GM19468 (cell line): Measurements from ENCODE around the gene NEB.
"Not testable (repeated sequence)": the region's sequence is repeated elsewhere in the genome, so short reads cannot be mapped to it uniquely, and the experiment has no call there.

Experiments used
- ATAC-seq: cut with Tn5 transposase; IDR thresholded peaks from one replicate; pipeline ENCODE4 v1.9.1; 2021; ENCODE audit warnings: mild to moderate bottlenecking, moderate library complexity, moderate number of reproducible peaks; ENCODE audit not compliant: unreplicated experiment; ENCODE audit errors: extremely low read depth

NEB gene

DNA sequence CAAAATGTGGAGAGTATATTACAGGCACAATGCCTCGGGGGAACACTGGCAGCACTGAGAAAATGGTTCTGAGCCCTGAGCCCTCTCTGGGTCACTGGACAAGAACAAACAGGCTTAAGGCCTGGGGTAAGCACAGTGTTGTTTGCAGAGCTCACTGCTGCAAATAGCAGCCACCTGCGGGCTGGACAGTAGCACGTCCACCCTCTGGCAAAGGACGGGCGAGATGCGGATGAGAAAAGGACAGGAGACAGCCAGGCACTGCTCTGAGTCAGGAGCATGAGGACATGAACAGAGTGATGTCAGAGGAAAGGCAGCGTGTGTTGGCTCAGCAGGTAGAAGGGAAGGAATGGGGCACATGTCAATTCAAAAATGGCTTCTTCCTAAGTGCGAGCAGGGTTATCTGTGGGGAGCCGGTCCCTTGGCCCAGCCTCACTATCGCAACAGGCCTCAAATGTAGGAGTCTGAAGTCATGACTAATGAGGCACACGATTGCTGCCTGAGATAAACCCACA, 25.9 kb upstream of the NEB start:
- no peak for ATAC-seq

DNA sequence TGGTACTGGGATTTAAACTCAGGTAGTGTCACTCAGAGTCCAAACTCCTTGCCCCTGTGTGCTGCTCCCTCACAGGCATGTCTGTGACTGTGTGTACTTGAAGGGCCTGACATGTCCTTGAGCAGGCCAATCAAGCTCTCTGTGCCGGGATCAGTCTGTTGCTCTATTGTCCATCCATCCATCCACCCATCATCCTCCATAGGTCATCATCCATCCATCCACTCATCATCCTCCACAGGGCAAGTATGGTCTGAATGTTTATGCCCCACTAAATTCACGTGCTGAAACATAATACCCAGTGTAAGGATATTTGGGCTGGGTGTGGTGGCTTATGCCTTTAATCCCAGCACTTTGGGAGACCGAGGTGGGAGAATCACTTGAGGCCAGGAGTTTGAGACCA, 24.5 kb upstream of the NEB start:
- ATAC-seq, result no peak

DNA sequence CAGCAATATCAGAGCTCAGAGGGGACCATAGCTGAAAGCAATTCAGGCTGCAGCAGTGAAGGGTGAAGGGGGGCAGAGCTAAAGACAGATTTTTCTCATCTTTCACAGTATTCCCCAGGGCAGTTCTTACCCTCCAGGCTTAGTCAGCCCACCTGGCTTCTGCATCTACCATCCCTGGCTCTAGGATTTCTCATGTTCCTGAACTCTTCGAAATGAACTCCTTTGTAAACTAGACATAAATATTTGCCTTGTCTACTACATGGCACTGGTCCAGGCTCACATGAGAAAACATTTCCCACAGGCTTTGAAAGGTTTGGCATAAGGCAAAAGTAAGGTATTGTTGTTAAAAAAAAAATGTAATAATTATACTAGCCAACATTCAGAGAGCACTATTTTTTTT, 23.6 kb upstream of the NEB start:
- no peak for ATAC-seq

DNA sequence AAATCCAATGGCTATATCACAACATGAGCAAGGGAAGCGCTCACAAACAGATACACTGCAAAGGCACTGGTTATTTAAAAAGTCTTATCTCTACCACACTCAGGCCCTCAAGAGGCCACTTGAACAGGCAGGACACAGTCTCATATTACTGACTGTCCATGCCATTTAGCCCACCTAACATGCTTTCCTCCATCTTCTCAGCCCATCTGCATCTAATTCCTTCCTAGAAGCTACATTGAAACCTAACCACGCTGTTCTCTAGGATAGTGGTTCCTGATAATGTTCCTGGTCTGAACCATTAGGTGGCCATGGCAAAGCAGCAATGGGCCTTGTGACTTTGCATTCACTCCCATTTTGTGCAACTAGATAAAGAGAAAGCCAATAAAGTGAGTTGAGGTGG, 22.5 kb upstream of the NEB start:
- ATAC-seq, result no peak

DNA sequence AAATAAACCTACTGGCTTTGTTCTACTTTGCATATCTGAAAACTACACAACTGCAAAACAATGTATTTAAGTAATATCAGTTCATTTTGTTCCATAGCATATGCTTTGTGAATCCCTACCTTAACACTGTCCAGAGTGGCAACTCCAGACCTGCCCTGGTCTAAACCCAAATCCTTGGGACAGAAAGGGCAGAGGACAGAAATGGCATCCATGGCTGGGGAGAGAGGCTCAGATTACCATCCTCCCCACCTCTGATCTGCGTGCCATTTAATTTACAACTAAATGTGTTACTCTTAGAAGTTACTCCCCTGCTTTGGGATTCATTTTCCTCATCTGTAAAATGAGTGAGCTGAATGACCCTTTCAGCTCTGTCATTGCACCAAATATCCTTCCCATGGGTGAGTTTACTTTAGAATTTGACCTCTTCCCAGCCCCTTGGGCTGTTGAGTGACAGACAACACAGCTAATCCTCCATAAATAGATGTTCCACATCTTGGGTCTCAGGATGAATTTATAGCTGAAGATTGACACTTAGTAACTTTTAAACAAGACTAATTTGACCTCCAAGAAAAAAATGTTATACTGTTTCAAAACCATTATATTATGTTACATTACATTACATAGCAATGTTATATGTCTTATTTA, 20.1 kb upstream of the NEB start:
- no peak for ATAC-seq

DNA sequence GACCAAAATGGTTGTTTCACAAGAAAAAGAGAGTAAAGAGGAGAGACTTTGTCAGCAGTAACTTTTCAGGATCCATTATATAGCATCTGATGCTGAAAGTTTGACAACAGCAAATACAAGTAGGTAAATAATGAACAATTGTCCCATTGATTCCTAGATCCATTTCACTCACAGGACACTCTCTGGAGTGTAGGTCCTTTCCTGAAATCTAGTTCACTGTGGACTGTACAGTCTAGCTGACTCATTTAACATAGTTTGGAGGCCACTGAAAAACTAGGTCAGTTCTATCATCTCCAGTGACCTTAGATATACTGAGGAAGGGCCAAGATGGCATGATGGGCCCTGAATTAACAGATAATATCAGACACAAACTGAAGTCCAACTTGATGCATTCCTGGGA, 19.3 kb upstream of the NEB start:
- no peak for ATAC-seq

DNA sequence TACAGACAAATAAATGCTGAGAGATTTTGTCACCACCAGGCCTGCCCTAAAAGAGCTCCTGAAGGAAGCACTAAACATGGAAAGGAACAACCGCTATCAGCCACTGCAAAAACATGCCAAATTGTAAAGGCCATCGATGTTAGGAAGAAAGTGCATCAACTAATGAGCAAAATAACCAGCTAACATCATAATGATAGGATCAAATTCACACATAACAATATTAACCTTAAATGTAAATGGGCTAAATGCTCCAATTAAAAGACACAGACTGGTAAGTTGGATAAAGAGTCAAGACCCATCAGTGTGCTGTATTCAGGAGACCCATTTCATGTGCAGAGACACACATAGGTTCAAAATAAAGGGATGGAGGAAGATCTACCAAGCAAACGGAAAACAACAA, 11.0 kb upstream of the NEB start:
- ATAC-seq, result not testable (repeated sequence)

DNA sequence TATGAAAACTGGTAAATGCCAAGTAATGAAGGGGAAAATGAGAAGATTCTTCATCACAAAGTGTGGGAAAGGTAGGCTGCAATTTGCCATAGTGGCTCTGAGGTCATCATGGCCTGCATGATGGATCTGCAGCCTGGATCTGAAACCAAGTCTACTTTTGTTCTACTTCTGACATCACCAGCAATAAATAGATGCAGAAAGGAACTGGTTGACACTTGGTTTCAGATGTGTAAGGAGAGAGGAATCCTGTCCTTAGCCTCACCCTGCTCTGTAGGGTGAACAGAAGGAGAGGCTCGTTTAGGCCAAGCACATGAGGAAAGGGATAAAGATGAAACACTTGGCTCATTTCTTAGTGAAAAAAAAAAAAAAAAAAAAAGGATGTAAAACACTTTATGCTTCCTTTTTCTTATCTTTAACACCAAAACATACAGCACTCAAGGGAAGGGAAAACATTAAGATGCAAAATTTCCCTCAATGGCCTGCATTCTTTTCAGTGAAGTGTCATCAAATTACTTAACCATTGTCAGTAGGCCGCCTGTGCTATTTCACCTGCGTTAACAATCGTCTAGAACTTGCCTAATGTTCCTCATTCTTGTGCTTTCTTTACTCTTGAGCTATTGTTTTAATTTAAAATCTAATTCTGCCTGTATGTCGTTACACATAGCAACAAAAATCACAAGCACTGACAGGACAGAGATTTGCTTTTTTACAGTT, 3.9 kb downstream of the NEB start:
- ATAC-seq, result peak; percentile 58

DNA sequence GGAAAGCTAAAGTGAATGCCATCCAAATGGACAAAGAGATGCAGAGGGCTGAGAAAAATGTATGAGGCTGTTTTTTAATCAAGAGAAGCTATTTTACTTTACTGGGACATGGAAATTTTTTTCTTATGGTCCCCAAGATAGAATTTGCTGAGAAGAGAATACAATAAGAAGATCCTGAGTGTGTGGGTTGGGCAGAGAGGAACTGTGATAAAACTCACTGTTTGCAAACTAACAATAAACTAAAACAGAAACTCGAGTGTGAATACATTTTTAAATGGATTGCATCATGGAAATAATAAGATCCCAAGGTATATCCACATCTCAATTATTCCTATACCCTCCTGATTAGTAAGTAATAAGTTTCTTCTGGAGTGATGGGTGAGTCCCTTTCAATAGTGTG, 4.4 kb downstream of the NEB start:
- no peak for ATAC-seq

DNA sequence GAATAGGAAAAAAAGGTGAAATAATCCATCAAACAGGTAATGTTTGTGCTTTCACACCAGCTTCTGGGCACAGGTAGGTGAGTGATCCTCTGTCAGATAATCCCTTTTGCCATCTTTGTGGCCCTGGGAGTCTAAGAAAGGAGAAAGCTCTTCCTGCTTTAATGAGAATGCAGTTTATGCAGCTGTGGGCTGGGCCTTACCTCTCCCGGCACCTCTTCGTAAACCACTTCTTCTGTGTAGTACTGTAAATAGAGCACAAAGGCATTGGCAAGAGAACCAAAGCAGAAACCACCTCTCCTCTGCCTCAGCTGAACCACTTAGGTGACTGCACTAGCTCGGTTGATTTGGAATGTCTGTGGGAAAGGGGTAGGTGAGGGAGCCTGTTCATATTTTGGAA, 4.9 kb downstream of the NEB start:
- no peak for ATAC-seq

DNA sequence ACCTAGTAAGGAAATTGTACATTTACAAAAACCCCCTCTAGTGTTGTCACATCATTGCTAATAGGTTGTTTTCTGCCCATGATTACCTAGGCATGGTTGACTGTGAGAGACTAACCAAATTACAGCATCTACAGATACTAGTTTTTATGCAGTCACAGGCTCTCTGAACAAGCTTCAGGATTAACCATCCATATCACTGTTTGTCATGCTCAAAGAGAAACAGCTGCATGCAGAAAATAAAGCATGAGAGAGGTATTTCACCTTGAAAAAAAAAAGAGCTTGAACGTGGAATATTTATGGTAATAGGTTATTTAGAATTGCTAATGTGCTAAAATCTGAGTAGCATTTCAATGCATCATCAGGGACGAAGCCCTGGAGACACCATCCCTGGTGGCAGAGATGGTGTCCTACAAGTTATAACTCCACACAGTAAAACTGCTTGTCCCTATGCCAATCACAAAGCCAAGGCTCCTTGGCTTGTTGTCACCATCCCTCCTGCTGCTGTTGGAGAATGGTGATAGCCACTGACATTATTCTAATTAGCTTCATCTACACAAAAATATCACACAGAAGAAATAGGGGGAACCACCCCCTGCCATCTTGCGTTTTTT, 5.4 kb downstream of the NEB start:
- no peak for ATAC-seq

DNA sequence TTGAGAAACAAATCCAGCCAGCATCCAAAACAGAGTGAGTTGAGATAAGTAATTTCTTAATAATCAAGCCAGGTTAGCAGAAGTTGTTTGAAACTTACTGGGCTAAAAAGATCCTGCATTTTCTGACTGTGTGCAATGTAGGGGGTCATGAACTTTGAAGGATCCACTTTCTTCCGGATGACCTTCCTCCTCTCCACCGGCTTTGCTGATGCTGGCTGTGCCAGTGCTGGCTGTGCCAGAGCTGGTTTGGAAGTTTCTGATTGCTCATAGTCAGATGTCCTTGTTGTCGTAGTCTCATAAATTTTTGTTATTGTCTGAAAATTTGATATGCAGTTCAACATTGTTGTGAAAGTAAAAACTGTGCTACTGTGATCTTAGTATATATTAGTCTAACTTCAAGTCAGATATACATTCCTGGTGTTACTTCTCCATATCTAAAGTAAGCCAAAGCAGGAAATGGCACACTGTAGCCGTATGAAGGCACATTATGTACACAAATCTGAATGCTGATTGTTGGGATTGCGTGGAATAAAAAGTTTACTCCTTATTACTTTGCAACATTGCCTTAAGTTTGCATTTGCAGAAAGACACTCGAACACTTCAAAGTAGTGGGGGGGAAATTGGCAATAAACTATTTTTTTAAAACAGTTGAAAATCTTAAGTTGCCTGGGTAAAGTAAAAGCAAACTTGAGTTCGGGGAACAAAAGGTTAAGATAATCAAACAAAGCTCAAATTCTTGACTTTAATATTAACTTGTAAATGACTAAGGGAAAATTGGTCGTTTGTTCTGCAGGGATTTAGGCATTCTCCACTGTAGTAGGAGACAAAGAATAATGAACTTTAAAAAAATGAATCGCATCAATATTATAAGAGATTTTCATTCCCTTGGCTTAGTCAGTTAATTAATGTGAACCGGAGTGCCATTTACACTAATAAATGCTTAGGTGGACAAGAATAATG, 6.4 kb downstream of the NEB start:
- no peak for ATAC-seq

DNA sequence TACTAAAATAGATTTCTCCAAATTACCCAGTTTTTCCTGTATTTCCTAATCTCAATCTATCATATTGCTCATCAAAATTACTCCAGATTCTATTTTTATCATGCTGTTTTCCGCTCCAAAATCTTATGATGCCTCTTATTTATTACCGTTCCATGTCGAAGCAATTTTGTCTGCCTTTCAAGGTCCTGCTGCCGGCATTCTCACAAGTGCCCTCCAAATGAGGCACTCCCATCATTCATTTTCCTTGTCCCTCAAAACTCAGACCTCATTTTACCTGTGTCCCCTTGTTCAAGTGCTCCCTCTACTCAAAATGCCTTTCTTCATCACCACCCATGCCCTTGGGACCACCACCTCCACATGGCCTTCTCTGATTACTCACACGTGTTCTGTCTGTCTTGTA, 13.1 kb downstream of the NEB start:
- ATAC-seq, result no peak

DNA sequence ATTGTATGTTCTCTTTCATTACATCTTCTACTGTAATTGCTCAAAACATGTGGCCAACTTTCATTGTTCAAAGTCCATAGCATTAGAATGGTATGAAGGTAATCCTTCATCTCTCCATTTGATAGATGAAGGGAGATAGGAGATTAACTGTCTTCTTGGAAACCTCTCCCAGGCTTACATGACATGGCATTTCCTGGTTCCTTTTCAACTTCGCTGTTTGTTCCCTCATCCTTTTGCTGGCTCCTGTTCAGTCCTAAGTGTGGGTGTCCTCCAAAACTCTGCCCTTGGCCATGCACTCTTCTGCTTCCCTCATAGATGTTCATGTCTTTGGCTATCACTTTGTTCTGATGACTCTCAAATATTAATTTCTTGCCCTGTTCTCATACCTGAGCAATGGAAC, 13.8 kb downstream of the NEB start:
- ATAC-seq, result no peak

DNA sequence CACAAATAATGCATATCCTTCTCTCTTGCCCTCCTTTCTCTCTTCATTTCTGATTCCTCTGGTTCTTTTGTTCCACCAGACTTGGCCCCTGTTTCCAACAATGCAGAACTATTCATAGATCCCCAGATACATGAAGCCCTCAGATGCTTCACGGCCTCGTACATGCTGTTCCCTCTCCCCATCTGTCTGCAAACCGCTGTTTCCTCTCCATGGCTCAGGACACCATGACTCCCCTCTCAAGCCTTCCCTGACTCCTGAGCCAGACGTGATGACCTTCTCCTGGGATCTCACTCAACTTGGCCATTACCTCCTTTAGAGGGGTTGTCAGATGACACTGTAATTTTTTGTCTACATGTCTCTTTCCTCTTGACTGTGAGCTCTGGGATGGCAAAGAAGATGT, 15.5 kb downstream of the NEB start:
- no peak for ATAC-seq

DNA sequence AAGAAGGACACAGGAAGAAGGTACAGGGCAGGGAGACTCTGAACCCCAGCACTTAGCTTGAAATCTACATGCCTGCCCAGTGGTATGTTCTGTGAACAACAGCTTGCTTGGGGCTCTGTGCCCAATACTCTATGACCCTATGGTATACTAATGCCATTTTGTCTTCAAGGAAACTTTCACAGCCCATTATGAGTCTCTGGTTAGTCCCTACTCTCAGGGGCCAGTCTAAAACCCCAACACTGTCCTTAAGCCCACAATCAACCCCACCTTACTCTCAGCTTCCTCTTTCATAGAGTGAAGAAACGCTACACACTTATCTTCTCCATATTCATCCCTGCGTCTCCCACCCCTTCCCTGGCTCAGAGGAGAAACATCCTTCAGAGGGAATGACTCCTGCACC, 16.0 kb downstream of the NEB start:
- ATAC-seq, result no peak

DNA sequence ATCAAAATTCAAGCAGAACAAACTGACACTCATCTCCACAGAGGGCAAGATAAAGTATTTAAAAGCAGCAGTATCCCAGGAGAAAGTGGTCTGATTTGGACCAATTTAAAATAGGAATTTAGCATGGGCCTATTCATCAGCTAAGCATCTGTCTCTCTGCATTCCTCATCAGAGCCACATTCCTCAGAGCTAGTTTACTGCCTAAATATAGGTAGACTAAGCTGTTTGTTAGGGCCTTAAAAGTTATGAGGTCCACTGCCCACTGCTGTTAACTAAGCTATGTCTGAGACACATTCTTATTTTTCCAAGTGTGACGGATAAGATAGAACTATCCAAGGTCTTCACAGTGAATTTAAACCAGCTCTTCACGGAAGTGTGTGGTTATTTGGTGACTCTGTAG, 17.6 kb downstream of the NEB start:
- ATAC-seq, result no peak

DNA sequence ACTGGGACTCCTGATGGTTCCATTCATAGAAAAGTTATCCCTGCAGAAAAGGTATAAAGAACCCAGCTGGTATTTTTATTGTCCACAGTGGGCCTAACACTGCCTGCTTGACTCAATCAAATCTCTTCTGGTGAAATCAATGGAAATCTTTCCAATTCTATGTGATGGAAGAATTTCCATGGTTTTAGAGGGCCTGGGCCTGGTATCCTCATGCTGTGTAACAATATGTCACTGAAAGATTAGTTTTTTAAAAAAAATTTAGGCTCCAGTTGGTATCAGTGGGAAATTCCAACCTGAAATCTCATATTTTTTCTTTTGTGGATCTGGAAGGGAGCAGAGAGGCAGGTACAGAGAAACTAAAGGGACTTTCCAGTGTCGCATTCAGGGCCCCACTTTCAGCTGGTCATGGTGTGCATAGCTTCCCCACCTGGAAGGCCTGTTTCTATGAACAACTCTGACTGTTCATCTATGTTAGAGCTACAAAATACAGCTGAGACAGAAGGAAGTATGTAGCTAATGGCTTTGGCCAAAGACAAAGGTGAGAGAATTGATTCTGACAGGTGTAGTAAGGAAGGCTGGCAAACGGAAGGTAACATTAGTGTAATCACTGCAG, 20.9 kb downstream of the NEB start:
- ATAC-seq, result no peak

DNA sequence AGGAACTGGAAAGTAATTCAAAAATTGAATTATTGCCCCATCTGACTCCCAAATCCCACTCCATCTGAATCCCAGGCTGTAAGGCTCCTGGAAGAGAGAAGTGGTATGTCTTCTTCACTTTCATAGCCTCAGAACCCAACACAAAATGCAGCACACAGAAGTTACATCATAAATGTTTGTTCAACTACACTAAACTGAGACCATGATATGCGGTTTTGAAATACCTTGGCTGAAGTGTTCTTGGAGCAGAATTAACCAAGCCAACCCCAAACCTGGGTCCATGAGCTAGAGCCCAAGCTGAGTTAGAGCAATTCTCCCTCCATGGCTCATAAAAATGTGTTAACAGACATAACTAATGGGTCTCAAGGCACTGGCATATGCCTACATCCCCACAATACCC, 23.3 kb downstream of the NEB start:
- no peak for ATAC-seq

DNA sequence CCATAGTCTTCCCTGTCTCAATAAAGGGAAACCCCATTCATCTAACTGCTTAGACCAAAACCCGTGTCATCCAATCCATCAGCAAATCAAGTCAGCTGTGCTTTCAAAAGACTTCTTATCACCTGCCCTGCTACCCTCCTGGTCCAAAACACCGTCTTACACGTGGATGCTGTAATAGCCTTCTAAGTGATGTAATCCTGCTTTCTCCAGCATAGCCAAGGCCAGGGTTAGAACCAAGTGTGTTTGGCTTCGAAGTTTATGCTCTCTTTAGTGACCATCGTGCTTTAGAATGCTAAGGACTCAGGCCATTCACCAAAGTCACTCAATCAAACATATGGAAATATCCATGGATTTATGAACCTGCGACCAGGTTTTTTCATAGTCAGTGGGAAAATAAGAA, 25.5 kb downstream of the NEB start:
- no peak for ATAC-seq
